Spinal cord (tissue), 10 donors: ENCODE measurements around the gene USP37. TPM values are rescaled to one million over a fixed set of nuclear protein-coding genes. Genes with fewer than 3 reads are reported as not detected.
A peak's percentile ranks its signal among the peaks of the same experiment; 100 is the strongest.

Source experiments
- DNase-seq, 6 donors: peaks; one replicate each; pipeline versions ENCODE4 v3.0.0 to v3.0.0-alpha.2; 2013 to 2015; ENCODE audit warnings: low spot score in 6 of 6, low read depth in 4 of 6
- H3K27ac ChIP-seq: one replicate; pipeline ENCODE4 v1.5.1; 2013; ENCODE audit warnings: low read depth, low read length, control low read depth
- H3K27me3 ChIP-seq: one replicate; pipeline ENCODE4 v1.6.1; 2013; ENCODE audit warnings: low read length; ENCODE audit not compliant: control insufficient read depth, insufficient read depth
- H3K36me3 ChIP-seq: one replicate; pipeline ENCODE4 v1.6.1; 2013; ENCODE audit warnings: low read length; ENCODE audit not compliant: control insufficient read depth, insufficient read depth
- H3K4me1 ChIP-seq: one replicate; pipeline ENCODE4 v1.6.1; 2013; ENCODE audit warnings: low read length; ENCODE audit not compliant: control insufficient read depth, insufficient read depth
- H3K4me3 ChIP-seq: one replicate; pipeline ENCODE4 v1.5.1; 2013; ENCODE audit warnings: low read depth, low read length, control low read depth
- H3K9me3 ChIP-seq: one replicate; pipeline ENCODE4 v1.6.1; 2013; ENCODE audit warnings: low read length; ENCODE audit not compliant: control insufficient read depth, insufficient read depth
- WGBS: methylation state at CpG from one replicate; pipeline ENCODE4 v1.1.5; 2013; ENCODE audit warnings: missing lambda C conversion rate; ENCODE audit not compliant: insufficient coverage; 5-methylcytosine and 5-hydroxymethylcytosine counted together
- polyA plus RNA-seq, 2 donors: library from polyadenylated mRNA; unstranded; fragments of 120-200 nt; gene quantifications; one replicate each; pipeline ENCODE4 v1.2.1, GENCODE V29; 2013; ENCODE audit not compliant: insufficient read length in 2 of 2
- total RNA-seq, 2 donors: library from RNA; depleted of rRNA in 1 of 2; stranded (reverse); fragments of 120-200 nt in 1 of 2; fragments of >200 nt in 1 of 2; gene quantifications; one replicate each; pipeline versions ENCODE4 v1.2.3 to v1.2.4, GENCODE V29; 2013 to 2014
- donor health status: healthy.

Gene USP37
- total and polyA plus RNA-seq, 4 donors = 8.7 to 29.7 (median 13.4) TPM

DNA sequence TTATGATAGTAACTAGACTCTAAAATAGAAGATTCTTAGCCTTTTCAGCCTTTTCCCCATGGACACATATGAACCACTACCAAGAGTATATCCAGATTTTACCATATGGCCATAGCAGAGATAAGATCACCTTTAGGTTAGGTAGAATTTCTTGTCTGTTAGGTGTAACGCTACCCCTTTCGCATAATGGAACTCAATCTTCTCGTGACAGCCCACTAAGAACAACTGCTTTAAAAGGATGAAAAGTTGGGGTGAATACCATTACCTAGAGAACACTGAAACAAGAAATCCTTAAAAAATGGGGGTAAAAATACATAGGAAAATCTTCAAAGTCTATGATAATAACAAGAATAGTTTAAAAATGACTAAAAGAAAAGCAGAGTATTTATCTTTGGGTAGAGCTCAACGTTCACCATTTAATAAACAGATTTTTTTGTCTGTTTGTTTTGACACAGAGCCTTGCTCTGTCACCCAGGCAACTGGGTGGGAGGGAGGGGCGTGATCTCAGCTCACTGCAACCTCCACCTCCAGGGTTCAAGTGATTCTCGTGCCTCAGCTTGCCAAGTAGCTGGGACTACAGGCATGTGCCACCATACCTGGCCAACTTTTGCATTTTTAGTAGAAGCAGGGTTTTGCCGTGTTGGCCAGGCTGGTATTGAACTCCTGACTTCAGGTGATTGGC, 82.0 kb downstream of the USP37 start:
- no peaks in the 10 kb centered on the region for H3K27me3 ChIP-seq
- no peak for DNase-seq
- H3K36me3 ChIP-seq = peaks cover 29% of the 10 kb centered on the region
- WGBS = 86% methylated on average over 1 of the region's 7 CpGs
- H3K9me3 ChIP-seq = no peaks in the 10 kb centered on the region
- no peak overlapping the region for H3K27ac ChIP-seq
- H3K4me1 ChIP-seq = no peaks in the 10 kb centered on the region
- no peak overlapping the region for H3K4me3 ChIP-seq

DNA sequence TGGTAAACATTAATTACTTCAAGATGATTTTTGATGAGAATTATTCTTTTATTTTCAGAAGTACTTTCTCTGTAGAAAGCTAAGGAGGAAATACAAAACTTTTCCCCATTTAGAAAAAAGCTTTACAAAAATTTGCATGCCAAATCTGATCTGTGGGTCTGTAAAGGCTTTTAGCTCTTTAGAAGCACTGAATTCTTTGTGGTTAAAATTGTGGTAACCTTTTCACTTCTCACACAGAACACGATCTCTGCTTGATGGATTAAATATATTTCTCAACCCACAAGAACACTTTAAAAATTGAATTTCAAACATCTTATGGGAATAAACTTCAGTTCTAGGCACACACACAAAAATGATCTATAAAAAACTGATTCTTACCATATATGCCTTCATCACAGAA, 85.5 kb downstream of the USP37 start:
- H3K27me3 ChIP-seq = no peaks in the 10 kb centered on the region
- peaks cover 20% of the 10 kb centered on the region for H3K36me3 ChIP-seq
- no peak for DNase-seq
- H3K4me1 ChIP-seq = no peaks in the 10 kb centered on the region
- H3K4me3 ChIP-seq = no peak overlapping the region
- H3K9me3 ChIP-seq = no peaks in the 10 kb centered on the region
- H3K27ac ChIP-seq = no peak overlapping the region
- no CpG with 5 or more reads among the region's 1 CpG for WGBS

DNA sequence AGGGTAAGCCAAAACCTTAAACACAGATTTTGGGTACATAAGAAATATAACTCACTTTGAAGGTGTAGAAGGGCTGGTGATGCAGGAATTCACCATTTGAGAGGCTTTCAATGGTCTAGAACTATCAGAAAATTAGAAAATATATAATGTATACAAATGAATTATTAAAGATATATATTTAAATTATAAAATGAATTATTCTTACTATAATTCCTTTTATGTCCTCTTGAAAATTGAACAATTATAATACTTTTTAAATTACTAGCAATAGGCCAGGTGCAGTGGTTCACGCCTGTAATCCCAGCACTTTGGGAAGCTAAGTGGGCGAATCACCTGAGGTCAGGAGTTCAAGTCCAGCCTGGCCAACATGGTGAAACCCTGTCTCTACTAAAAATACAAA, 88.6 kb downstream of the USP37 start:
- H3K27ac ChIP-seq = no peak overlapping the region
- H3K36me3 ChIP-seq = peaks cover 14% of the 10 kb centered on the region
- WGBS = 100% methylated on average over 2 of the region's 2 CpGs
- H3K4me1 ChIP-seq = no peaks in the 10 kb centered on the region
- DNase-seq = no peak
- H3K27me3 ChIP-seq = no peaks in the 10 kb centered on the region
- no peaks in the 10 kb centered on the region for H3K9me3 ChIP-seq
- H3K4me3 ChIP-seq = no peak overlapping the region

DNA sequence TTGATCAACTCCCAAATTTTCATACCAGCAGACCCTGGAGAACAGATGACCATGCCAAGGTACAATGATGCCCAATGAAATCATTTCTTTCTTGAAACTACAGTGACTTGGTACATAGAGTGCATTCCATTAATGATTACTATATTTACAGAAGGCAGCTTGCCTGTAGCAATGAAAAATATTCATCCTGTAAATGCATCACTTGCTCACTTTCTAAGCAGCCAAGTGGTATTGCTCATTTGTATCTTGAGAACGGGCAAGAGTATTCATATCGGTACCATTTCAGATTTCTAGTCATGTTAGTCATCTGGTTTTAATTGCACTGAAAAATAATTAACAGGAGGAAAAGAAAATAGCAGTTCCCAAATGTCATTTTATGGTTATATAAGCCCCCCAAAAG, 89.6 kb downstream of the USP37 start:
- Histone ChIP-seq H3K4me1 (no peaks in the 10 kb centered on the region), H3K9me3 (no peaks in the 10 kb centered on the region), H3K27me3 (no peaks in the 10 kb centered on the region), H3K36me3 (peaks cover 18% of the 10 kb centered on the region), H3K27ac (no peak overlapping the region), H3K4me3 (no peak overlapping the region)
- no CpG with 5 or more reads among the region's 2 CpGs for WGBS
- peak in 1 of 6 donors; percentile 34 for DNase-seq

DNA sequence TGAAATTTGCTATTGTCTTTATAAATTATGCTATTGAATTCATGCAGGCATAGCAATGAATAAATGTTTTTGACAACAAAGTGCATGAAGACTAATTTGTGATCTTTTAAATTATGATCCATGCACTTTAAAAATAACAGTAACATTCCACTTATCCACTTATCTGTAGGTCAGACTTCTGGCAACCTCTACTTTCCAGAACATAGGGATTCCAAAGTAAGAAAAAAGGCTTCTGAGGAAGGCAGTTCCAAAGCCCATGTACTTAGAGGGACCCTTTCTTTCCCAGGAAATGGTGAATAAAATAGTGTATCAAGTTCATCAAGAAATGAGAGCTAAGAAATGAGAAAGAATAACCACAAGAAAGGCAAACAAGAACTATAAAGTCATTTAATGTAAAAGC, 90.9 kb downstream of the USP37 start:
- Histone ChIP-seq H3K4me1 (no peaks in the 10 kb centered on the region), H3K9me3 (no peaks in the 10 kb centered on the region), H3K4me3 (no peak overlapping the region), H3K36me3 (peaks cover 21% of the 10 kb centered on the region), H3K27ac (no peak overlapping the region), H3K27me3 (no peaks in the 10 kb centered on the region)
- no peak for DNase-seq

DNA sequence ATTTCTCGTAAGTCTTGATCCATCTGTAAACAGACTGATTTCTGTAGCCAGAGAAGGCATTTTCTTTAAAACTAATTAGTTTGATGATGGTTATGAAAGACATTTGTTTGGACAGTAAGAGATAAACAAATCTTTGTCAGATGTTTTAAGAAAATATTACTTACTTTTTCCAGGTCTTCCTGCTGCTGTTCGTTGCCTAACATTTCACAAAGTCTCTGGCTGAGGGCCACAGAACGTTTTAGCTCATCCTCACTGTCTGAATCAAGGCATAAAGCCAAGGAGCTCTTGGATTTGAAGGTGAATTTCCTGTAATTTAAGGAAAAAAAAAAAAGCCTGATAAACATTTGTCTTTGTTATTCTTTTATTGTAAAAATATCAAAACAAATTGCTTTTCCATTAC, 91.5 kb downstream of the USP37 start:
- DNase-seq = peak in 2 of 6 donors; percentile 6 to 14
- Histone ChIP-seq H3K4me3 (no peak overlapping the region), H3K36me3 (peaks cover 21% of the 10 kb centered on the region), H3K27ac (no peak overlapping the region), H3K27me3 (no peaks in the 10 kb centered on the region), H3K9me3 (no peaks in the 10 kb centered on the region), H3K4me1 (no peaks in the 10 kb centered on the region)
- WGBS = 100% methylated on average over 1 of the region's 3 CpGs

DNA sequence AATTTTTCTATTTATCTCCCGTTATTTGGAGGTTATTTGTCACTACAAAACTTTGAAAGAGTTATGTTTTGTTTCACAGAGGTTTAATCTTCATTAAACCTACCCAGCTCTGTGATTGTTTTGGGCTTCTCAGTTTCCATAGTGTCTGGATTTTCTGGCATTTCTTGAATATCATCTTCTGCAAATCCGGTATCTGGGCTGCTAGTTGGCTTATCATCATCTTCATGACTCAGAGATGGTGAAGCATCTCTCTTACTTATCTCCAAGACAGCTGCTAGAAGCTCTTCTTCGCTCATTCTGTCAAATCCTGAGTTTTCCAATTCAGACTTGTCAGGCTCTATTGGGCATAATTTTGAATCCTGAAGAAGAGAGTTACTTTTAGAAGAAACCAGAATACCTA, 93.6 kb downstream of the USP37 start:
- WGBS = 100% methylated on average over 1 of the region's 3 CpGs
- Histone ChIP-seq H3K9me3 (no peaks in the 10 kb centered on the region), H3K27ac (no peak overlapping the region), H3K36me3 (peaks cover 18% of the 10 kb centered on the region), H3K27me3 (no peaks in the 10 kb centered on the region), H3K4me3 (no peak overlapping the region), H3K4me1 (no peaks in the 10 kb centered on the region)
- no peak for DNase-seq

DNA sequence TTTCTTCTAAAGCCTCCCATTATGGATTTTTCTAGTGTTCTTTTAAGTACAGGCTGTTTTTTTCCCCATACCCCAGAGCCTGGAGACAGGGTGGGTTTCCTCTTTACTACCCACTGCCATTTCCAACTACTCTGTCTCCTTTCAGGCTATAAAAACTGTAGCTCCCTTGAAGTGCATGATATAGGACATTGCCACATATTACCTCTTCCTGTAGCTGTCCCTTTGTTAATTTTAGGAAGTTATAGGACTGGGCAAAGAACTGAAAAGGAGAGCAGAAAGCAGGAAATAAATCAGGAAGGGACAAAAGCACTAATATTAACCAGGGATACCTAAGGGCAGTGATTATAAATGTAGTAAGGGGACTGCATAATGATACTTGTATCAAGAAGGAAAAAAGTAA, 95.2 kb downstream of the USP37 start:
- Histone ChIP-seq H3K27ac (no peak overlapping the region), H3K36me3 (peaks cover 18% of the 10 kb centered on the region), H3K4me1 (no peaks in the 10 kb centered on the region)

DNA sequence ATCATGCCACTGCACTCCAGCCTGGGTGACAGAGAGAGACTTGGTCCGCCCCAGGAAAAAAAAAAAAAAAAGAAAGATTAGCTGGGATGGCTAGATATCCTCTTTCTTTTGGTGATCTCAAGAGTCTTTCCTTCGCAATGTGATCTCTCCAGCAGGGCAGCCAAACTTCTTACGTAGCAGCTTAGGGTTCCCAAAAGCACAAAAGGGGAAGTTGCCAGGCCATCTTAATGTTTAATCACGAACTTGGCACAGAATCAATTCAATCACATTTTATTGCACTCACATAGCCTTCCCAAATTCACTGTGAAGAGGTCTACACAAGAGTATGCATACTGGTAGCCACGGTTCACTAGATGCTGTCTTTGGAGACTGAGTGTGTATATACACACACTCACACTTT, 96.2 kb downstream of the USP37 start:
- peaks cover 18% of the 10 kb centered on the region for H3K36me3 ChIP-seq
- peak in 2 of 6 donors; percentile 2 to 46 for DNase-seq
- no peaks in the 10 kb centered on the region for H3K9me3 ChIP-seq
- H3K4me1 ChIP-seq = no peaks in the 10 kb centered on the region
- no peak overlapping the region for H3K4me3 ChIP-seq
- no peaks in the 10 kb centered on the region for H3K27me3 ChIP-seq
- H3K27ac ChIP-seq = no peak overlapping the region
- WGBS = 61% methylated on average over 3 of the region's 5 CpGs

More for the DNA sequence above, 95.2 kb downstream of the USP37 start:
- Histone ChIP-seq H3K4me3 (no peak overlapping the region), H3K9me3 (no peaks in the 10 kb centered on the region), H3K27me3 (no peaks in the 10 kb centered on the region)
- DNase-seq = no peak

DNA sequence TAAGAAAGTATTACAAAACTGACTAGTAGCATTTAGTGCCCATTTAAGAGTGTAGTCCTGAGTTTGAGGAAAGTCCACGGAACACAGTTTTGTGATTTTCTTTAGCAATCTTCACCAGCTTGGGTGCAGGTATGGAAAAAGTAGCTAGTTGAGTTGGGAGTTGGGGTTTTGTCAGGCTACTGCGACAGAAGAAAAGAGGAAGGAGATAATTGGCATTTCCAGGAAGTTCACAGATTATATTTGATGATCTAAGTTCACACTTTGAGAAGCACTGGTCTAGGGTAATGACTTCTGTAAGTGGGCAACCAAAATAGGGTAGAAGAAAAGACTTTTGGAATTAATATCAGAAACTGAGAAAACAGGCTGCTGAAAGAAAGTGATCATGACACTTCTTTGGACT, 97.1 kb downstream of the USP37 start:
- Histone ChIP-seq H3K27me3 (no peaks in the 10 kb centered on the region), H3K36me3 (peaks cover 18% of the 10 kb centered on the region), H3K4me1 (no peaks in the 10 kb centered on the region), H3K4me3 (no peak overlapping the region), H3K9me3 (no peaks in the 10 kb centered on the region), H3K27ac (no peak overlapping the region)
- WGBS = 92% methylated on average over 2 of the region's 2 CpGs
- no peak for DNase-seq
